ENCODE measurements around the gene FAHD2A.
"Not testable (repeated sequence)": the region's sequence is repeated elsewhere in the genome, so short reads cannot be mapped to it uniquely, and the experiment has no call there.

Gene FAHD2A

DNA sequence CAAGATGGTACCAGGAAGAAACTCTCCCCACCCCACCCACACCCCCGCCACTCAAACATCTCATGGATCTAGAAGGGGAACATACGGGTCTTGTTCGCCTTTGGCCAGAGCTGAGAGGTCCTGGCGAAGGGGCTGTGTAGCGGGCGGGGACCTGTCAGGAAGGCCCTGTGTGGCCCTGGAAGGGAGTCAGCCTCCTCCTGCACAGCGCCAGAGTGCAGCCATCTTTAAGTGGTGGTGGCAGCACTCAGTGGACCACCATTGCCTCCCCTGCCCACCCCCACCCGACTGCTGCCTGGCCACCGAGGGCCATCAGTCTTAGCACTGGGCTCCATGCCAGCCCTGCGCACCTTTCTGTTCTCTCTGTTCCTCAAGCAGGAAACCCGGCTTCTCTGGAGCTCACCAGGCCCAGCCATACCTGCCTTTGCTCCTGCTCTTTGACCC lies 11.6 kb upstream of the FAHD2A start:
- no peak for DNase-seq

DNA sequence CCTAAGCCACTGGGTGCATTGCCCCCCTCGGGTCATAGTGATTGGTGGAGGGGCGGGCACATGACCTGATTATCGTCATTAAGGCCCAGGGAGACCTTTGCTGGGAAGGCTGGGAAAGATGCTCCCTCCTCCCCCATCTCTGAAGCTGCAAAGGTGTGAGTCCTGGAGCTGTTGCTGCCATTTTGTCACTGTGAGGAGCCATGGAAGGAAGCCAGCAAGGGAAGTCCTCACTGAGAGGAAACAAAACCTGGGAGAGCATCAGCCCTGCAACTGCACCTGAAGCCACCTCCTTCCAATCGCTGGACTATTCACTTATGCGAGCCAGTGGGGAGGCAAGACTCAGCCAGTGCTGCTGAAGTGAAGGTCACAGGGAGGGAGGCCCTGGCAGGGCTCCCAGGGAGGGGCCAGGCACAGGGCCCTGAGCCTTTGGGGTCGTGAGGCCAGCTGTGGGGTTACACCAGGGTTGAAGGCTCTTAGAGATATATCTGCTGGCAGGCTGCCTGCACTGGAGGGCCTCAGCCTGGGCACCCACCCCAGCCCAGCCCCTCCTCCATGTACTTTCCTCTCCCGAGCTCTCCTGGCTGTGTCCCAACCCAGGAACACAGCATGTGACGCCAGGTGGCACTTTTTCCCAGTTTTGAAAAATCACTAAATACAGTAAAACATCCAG lies 10.7 kb upstream of the FAHD2A start:
- DNase-seq: no peak

DNA sequence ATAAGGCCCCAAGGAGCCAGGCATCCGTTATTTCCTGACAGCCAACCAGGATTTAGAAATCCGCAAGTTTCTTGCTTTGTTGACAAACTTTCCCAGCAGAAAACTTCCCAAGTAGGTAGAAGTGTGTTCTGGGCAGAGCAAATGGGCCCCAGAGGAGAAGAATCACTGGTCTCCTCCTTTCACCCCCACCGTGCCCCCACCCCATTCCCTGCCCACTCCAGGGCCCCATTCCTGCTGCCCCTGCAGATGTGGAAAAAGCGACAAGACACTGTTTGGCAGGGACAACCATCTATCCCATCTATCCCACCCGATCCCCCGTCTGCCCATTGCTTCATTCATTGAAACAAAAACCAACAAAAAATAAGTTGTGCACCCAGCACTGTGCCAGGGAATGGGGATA lies 10.2 kb upstream of the FAHD2A start:
- no peak for DNase-seq

DNA sequence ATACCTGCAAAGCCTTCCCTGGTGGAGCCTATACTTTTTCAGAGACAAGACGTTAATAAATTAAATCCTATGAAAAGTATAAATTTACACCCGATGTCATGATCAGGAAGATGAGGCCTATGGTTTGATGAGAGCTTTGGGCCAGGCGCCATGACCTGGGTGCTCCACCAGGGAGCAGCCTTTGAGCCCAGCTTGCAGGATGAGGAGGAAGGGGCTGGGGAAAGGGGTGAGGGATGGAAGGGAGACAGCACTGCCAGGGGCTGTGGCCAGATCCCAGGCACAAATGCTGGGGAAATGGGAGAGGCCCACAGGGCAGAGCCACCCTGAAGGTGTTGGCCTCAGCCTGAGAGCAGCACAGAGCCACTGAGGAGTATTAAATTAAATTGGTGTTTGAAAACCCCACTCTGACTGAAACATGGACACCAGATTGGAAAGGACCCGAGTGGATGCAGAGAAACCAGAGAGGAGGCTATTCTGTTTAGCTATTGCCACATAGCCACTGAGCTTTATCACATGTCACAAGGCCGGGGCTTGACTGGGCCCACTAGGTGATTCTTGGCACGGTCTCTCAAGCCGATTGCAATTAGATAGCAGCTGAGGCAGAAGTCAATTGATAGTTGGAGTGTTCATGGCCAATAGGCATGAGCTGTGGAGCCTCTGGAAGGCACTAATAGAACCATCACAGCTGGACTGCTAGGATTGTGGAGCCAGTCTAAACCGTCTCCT lies 9.6 kb upstream of the FAHD2A start:
- DNase-seq: no peak

DNA sequence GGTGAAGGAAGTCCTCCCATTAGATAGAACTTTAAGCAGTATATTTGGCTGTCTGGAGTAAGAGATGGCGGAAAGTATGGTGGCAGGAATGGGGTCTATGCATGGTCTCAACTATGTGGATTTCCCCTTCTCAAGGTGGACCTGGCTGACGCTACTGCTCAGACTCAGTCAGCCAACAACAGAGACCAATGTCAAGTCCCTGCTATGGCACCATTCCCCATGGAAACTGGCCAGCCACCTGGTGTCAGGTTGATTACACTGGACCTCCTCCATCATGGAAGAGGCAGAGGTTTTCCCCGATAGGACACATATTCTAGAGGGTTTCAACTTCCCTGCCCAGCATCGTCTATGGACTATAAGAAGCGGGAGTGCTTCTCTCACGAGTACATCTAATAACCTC lies 8.6 kb upstream of the FAHD2A start:
- DNase-seq: no peak

DNA sequence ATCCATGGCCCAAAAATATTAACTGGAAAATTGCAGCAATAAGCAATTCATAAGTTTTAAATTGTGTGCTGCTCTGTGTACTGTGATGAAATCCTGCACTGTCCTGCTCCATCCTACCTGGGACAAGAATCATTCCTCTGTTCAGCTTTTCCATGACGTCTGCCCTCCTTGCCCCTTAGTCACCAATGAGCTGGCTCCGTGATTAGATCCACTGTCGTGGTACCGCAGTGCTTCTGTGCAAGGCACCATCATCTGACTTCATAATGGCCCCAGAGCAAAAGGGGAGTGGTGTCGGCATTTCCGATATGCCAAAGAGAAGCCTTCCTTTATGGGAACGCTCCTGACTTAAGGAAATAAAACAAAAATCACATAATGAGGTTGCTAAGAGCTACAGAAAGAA lies 3.4 kb upstream of the FAHD2A start:
- DNase-seq: no peak

DNA sequence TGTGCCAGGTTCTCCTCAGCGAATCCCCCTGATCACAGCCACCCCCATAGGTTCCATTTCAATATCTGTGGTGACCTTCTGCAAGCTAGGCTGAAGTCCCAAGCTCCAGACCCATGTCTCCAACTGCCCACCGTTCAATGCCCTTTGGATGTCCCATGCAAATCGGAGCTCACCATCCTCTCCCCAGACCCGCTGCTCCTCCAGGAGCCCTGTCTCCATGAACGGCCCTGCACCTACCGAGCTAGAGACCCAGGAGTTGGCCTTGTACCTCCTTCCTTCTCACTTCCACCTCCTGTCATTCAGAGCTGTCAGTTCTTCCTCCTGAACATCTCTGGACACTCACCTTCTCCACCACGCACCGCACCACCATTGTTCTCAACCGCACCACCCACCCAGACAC lies 1.0 kb upstream of the FAHD2A start:
- no peak for DNase-seq

DNA sequence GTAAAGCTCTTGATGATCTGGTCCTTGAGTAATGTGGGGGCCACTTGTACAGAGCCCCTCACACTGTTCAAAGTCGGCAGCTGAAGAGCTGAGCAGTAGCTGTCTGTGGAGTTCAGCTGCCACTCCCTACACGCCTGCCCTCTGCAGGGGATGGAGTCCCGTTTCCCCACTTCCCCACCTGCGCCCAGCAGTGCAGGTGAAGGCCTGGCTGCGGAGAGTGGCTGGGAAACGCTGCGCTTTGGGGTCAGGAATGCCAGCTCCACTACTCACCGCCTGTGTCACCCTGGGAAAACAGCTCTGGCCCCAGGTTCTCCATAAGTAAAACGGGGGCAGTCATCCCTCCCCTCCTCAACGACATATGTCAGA lies 521 bp upstream of the FAHD2A start:
- not testable (repeated sequence) for DNase-seq

DNA sequence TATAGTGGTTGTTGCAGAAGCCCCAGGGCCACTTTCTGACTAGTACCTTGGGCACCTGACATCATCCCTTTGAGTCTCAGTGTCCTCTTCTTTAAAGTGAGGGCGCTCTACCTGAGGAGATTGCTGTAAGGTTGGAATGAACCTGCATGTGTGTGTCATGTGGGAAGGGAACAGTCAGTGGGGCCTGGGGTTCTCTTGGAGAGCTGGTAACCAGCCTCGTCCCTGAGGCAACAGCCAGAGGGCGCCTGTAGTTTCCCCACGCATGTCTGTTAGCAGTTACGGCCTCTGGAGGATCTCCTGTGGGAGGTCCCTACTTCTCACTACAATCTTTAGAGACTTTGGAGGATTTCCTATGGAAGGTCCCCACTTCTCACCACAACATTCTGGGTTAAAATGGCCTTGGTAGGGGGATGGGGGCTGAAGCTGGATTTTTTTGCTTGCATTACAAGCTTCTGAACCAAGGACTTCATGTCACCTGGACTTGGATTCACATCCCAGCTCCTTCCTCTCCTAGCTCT lies 755 bp downstream of the FAHD2A start:
- peak; percentile 14 to 49 for DNase-seq

DNA sequence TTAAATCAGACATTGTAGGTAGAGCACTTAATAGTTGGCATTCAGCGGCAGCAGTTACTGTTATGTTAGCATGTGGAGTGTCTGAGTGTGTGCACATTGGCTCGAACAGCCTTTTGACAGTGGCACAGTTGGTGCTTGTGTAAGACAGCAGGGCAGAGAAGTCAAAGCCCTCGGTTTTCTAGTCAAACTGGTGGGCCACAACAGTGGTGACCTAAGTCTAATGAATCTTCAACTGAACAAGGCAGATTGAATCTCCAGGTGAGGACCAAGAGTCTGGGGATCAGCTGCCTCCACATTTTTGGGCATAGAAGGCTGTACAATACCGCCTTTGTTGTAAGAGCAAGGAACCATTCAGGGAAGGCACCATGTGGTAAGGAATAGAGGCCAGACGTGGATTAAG lies 1.3 kb downstream of the FAHD2A start:
- not testable (repeated sequence) for DNase-seq

DNA sequence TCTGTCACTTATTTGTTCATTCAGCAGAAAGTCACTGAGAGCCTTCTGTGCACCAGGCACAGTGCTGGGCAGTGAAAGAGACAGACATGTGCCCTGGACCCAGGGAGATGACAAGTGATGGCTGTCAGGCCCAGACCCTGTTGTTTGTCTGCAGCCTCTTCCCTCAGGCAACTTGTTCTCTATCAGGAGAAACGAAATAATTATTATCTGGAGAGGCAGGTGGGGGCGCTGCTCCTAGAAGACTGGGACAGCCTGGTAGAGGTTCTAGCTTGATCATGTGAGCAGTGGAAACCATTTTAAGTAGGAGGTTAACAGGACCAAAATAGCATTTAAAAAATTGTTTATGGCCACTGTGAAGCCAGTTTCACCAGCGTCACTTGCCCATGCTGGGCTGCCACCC lies 2.2 kb downstream of the FAHD2A start:
- not testable (repeated sequence) for DNase-seq

DNA sequence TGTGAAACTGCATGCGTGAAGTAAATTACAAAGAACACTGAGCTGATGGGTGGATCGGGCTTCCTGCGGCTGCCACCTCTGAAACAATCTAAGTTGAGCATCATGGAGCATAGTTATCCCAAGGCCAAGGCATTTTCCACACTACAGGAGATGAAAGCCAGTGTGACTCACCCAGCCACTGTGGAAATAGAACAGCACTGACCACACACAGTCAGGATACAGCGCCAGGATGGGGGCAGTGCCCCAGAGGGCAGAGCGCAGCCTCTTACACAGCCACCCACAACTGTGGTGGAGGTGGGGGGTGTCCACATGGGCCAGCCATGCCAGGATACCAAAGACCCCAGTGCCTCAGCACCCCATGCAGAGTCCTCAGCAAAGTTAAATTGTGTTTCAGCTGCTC lies 8.7 kb downstream of the FAHD2A start:
- DNase-seq: not testable (repeated sequence)

DNA sequence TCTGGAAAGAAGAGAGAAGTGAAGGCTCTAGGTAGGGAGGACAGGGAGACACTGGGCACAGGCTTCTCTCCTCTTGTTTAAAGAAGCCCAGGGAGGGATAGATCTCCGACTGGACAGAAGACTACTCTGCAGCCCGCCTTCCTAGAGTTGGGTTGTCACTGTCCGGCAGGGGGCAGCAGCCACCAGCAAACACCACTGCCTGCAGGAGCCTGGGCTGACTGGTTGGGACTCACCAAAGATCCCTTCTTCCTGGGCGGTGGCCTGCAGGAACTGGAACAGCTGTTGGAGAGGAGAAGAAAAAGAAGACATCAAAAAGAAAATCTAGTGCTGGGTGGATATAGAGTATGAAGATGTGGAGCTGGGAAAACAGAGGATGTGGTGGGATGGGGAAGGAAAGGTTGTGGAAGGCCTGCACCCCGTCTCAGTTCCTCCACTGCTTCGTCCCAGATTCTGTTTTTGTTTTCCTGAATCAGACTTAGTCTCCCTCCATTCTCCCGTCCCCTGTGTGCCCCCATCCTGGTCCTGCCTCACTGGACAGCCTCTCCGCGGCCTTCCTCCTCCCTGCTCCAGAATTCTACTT lies 11.6 kb downstream of the FAHD2A start:
- peak; percentile 66 to 85 for DNase-seq

DNA sequence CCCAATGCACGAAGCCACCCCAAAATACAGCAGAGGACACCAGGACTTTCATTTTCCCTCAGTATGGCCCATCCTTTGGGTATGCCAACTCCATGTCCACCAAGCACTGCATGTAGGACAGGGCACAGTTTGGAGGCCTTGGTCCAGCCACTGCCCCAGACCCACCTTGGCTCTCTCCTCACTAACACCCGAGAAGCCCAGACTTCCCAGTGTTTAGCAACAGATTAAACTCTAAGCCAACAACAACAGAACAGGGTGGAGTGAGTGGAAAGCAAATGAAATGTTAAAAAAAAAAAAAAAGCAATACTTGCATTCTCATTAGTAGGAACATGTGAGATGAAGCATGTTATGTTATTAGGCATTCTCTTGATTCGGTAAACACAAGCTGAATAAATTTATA lies 12.6 kb downstream of the FAHD2A start:
- not testable (repeated sequence) for DNase-seq

DNA sequence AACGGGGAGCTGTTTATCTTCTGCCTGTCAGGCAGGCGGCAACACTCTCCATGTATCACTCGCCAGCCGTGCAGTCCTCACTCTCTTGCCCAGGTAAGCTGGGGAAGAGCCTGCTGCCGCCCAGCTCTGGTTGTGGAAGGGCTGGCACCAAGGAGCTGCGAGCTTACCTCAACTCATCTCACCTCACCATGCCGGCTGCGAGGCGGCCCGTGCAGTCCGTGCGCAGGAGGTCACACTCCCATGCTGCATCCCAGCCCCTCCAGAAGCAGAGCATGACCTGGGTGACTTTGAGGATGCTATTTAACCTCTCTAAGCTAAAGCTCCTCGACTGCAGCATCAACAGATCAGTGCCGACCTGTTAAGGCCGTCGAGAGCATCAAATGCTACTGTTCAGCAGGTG lies 13.1 kb downstream of the FAHD2A start:
- DNase-seq: not testable (repeated sequence)

DNA sequence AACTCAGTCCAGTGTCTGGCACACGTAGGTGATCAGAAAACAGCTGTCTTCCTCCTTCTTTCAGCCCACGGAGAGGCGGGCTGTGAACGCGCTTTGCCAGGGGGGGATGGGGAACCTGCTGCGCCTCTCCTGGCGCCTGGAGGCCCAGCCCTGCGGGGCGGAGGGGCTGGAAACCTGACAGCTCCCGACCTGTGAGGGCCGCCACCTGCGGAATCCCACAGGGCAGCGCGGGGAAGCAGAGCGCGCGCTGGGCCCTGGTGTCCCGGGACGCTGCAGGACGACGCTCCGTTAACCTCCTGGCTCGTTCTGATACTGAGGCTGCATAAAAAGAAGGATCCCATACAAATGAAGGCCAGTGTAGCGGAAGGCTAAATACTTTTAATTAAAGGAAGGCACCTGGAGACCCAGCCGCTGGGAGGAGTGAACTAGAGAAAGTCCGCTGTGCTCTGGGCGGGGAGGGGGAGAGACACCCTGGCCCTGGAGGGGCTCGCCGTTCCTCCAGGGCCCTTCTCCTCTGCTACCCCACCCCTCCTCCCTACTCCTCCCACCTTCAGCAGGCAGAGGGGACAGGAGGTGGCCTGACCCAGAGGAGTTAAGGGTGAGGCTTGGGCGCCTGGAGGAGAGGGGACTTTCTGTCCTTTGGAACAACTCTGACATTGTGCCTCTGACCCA lies 24.8 kb downstream of the FAHD2A start:
- not testable (repeated sequence) for DNase-seq

DNA sequence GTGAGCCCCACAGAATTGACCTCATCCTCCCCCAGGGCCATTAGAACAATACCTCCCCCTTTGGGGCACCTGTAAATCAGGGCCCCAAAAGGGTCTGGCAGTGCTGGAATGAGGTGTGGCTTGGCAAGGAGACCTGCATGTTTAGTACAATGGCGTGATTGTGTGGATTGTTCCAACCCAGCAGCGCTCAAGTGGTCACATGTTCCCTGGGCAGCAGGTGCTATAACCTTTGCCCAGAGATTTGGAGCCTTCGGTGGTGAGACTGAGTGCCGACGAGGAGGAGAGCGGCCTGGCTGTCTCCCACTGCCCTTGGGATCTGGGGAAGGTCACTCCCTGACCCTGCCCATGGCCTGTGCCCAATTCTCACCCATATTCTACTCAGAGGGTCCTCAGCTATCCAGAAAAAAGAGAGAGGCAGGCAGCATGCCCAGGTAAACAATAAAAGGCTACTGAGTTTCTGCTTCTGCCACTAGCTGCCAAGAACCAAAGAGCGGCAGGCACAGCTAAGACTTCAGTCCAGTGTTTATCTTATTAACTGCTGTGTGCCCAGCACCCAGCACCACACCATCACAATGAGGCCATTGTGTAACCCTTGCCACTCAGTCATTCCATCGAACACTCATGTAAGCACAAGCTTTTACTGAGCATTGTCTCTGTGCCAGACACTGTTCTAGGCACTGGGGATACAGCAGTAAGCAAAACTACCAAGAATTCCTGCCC lies 27.4 kb downstream of the FAHD2A start:
- not testable (repeated sequence) for DNase-seq

DNA sequence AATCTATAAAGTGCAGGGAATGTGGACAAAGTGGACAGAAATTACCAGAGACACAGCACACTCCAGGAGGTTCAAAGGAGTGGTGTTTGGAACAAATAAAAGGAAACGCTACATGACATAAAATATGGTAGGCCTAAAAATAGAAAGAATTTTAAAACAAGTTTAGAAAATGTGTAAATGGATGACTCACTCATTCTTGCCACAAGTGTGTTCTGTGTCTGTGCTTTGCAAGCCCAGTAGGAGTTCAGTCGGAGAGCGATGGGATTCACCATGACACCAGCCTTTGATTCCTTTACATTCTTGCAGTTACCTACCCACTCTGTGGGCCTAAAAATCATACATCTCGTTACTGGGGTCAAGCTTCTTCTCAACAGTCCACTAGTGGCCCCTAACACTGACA lies 30.9 kb downstream of the FAHD2A start:
- DNase-seq: not testable (repeated sequence)

DNA sequence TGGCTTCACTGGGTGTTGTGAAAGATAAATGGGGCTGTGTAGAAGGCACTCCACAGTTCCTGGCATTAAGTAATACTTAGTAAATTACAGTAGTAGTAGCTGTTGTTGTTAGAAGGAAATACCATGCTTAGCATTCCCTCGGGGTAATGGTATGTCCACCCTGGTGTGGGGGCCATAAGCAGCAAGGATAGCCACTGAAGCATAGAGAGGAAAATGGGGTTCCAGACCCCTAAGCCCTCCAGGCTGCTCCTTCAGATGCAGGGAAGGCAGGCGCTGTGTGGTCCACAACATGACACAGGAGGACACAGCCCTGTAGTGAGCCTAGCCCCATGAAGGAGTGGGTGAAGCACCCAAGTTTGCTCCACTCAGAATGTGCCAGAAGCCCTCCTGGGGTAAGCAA lies 31.5 kb downstream of the FAHD2A start:
- not testable (repeated sequence) for DNase-seq

DNA sequence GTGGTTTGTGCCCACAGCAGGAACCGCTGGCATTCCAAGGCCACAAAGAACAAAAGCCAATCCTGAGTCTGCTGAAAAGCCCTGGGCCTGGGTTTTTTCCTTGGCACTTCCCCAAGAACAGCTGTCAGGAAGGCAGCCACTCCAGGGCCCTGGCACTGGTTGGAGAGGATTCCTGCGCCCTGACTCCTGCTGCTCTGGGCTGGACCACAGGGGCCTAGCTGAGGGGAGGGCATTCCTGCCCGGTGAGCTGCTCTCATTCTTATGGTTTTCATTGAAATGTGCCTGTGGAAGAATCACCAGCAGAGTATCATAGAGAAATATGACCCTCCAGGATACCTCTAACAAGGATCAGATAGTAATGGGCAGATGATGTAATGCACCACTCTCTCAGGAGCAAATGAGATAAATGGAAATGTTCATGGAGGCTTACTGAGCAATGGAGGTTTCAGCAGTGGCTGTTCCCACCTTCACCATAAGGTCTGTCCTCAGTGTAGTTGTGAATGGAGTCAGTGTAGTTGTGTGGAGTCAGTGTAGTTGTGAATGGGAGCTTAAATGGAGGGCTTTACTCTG lies 32.1 kb downstream of the FAHD2A start:
- DNase-seq: not testable (repeated sequence)

DNA sequence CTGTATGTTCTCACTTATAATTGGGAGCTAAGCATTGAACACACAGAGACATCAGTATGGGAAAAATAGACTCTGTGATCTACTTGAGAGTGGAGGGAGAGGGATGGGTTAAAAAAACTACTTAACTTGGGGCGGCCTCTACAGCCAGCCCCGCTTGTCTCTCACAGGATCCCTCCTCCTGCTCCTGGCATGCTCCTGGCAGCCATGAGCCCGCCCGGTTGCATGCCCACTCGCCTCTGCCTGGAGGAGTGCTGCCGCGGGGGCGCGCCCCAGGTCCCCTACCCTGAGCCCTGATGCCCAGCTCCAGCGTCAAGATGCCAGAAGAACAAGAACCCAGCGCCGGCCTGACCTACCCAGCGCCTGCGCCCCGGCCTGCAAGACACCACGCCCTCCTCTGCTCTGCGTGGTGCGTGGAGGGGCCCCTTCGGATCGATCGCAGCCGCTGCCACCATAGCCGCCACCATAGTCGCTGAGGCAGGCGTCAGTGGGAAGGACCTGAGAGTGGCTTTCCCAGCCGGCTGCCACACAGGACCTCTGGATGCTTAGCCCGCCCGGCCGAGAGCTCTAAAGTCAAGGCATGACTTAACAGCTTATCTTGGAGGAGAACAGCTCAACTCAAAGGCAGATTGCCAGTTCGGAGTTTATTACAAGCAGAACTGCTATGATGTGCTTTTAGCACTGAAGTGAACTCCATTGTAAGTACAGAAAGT lies 32.8 kb downstream of the FAHD2A start:
- not testable (repeated sequence) for DNase-seq

DNA sequence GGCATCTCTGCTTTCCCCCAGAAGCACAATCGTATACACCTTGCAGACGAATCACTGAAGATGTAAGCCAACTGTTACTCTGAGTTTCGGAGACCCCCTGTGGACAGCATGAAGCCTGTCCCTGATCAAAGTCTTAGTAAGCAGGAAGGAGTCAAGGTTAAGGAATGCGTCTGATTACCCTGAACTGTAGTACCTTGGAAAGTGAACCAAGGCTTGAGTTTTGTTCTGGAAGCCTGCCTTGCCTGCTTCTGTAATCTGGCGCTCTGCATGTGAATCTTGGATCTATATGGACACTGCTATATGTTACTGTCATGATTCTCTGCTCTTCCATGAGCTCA lies 33.3 kb downstream of the FAHD2A start:
- DNase-seq: not testable (repeated sequence)

All from hippocampal formation (tissue), 2 donors.